Measurements from ENCODE around the gene AGBL4.

DNA sequence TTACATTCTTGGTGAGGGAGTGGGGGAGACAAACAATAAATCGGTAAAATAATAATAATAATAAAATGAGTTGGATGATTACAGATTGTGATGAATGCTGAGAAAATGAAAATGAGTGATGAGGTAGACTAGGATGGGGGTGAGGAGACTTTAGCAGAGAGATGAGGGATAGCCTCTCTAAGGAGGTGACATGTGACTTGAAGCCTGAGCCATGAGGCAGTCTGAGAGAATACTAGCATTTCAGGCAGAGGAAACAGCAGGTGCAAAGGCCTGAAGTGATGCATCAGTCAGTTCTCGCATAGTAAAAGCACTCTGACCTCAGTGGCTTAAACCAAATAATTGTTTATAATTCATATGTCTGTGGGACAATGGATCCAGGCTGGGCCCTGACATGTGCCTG, 181.2 kb downstream of the AGBL4 start:
- TF ChIP-seq, protein P1, sequence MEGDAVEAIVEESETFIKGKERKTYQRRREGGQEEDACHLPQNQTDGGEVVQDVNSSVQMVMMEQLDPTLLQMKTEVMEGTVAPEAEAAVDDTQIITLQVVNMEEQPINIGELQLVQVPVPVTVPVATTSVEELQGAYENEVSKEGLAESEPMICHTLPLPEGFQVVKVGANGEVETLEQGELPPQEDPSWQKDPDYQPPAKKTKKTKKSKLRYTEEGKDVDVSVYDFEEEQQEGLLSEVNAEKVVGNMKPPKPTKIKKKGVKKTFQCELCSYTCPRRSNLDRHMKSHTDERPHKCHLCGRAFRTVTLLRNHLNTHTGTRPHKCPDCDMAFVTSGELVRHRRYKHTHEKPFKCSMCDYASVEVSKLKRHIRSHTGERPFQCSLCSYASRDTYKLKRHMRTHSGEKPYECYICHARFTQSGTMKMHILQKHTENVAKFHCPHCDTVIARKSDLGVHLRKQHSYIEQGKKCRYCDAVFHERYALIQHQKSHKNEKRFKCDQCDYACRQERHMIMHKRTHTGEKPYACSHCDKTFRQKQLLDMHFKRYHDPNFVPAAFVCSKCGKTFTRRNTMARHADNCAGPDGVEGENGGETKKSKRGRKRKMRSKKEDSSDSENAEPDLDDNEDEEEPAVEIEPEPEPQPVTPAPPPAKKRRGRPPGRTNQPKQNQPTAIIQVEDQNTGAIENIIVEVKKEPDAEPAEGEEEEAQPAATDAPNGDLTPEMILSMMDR (conservative IDR thresholded peaks at IDR 0.05; ENCODE audit: low read depth, low read length): no peak
- no peak for TF ChIP-seq EZH2 (IDR thresholded peaks at IDR 0.05; ENCODE audit: low read length, unreplicated experiment)
- TF ChIP-seq EZH2phosphoT487 (IDR thresholded peaks at IDR 0.05; ENCODE audit: borderline replicate concordance, low read length): no peak
